Airway epithelial cell (primary cell): ENCODE results near the gene MAGEB1. TPM values are rescaled to one million over a fixed set of nuclear protein-coding genes. Genes with fewer than 3 reads are reported as not detected.

Source experiments
- total RNA-seq: library from RNA; depleted of rRNA; stranded (reverse); fragments of >200 nt; gene quantifications from 2 replicates; pipeline ENCODE4 v1.2.3, GENCODE V29; 2015

MAGEB1 gene
- not detected in 2 replicates for total RNA-seq

GRCh38 chrX:30246769-30247489 lies at the start of gene MAGEB1:
Gene MAGEB1, plus strand, starts transcription at chrX:30247146. Its CDS starts 3,348 bp downstream, at chrX:30250494.

GRCh38 chrX:30215357-30215843 lies 31.5 kb upstream of the MAGEB1 start, which contains the start of gene MAGEB2:
Gene MAGEB2, plus strand, starts transcription at chrX:30215563. Its CDS starts 3,018 bp downstream, at chrX:30218581.

GRCh38 chrX:30230395-30230794 lies 16.6 kb upstream of the MAGEB1 start, which contains the start of gene MAGEB3:
Gene MAGEB3, plus strand, starts transcription at chrX:30230657. Its CDS starts 5,268 bp downstream, at chrX:30235925.

GRCh38 chrX:30241724-30242415 lies 5.1 kb upstream of the MAGEB1 start, which contains the start of gene MAGEB4:
Gene MAGEB4, plus strand, starts transcription at chrX:30242000. Its CDS starts 136 bp downstream, at chrX:30242136.

Other genes starting within 250 kb of the MAGEB1 start
- not detected in 2 replicates for gene MAGEB2, start 31.6 kb upstream of the MAGEB1 start, total RNA-seq
- gene MAGEB3, start 16.5 kb upstream of the MAGEB1 start, total RNA-seq, result not detected in 2 replicates
- not detected in 2 replicates for gene MAGEB4, start 5.1 kb upstream of the MAGEB1 start, total RNA-seq
- 0.23 TPM in 1 of 2 replicates, not detected in the other for gene NR0B1, start 62.2 kb downstream of the MAGEB1 start, total RNA-seq